Measurements from ENCODE around the gene RILPL2.

The RILPL2 gene

DNA sequence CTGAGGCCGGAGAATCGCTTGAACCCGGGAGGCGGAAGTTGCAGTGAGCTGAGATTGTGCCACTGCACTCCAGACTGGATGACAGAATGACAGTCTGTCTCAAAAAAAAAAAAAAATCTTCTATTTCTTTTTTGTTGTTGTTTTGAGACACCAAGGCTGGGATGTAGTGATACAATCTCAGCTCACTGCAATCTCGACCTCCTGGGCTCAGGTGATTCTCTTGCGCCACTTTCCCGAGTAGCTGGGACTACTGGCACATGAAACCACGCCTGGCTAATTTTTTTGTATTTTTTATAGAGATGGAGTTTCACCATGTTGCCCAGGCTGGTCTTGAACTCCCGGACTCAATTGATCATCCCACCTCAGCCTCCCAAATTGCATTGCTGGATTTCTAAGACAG lies 14.2 kb upstream of the RILPL2 start:
- Histone ChIP-seq H3K4me1 (ENCODE audit: control insufficient read depth, insufficient read depth, low read length) (no peaks in the 10 kb centered on the region; the same call in 1 of the 2 replicates), H3K4me3 (ENCODE audit: low read length) (no peak overlapping the region), H3K9me3 (ENCODE audit: control insufficient read depth, insufficient read depth, low read length) (no peaks in the 10 kb centered on the region), H3K27ac (ENCODE audit: low read length) (no peak overlapping the region), H3K36me3 (ENCODE audit: control insufficient read depth, insufficient read depth, low read length) (no peaks in the 10 kb centered on the region), H3K27me3 (ENCODE audit: control insufficient read depth, insufficient read depth, low read length) (no peaks in the 10 kb centered on the region)
- DNase-seq (ENCODE audit: low read depth, low spot score): no peak
- WGBS (ENCODE audit: insufficient coverage, insufficient read length): no CpG with 5 or more reads among the region's 9 CpGs

DNA sequence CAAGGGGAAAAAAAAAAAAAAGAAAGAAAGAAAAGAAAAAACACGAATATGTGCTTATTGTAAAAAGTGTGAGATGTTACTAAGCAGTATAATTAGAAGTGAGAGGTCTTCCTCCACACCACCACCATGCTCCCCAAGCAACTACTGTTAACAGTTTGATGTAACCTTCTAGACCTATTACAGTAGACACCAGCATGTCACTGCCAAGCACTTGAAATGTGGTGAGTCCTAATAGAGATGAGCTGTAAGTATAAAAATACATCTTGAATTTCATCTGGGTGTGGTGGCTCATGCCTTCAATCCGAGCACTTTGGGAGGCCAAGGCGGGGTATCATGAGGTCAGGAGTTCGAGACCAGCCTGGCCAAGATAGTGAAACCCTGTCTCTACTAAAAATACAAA lies 13.4 kb upstream of the RILPL2 start:
- no peak for DNase-seq (ENCODE audit: low read depth, low spot score)
- Histone ChIP-seq H3K4me3 (ENCODE audit: low read length) (no peak overlapping the region), H3K27me3 (ENCODE audit: control insufficient read depth, insufficient read depth, low read length) (no peaks in the 10 kb centered on the region), H3K4me1 (ENCODE audit: control insufficient read depth, insufficient read depth, low read length) (no peaks in the 10 kb centered on the region; the same call in 1 of the 2 replicates), H3K36me3 (ENCODE audit: control insufficient read depth, insufficient read depth, low read length) (no peaks in the 10 kb centered on the region), H3K9me3 (ENCODE audit: control insufficient read depth, insufficient read depth, low read length) (no peaks in the 10 kb centered on the region), H3K27ac (ENCODE audit: low read length) (no peak overlapping the region)
- WGBS (ENCODE audit: insufficient coverage, insufficient read length): no CpG with 5 or more reads among the region's 4 CpGs

DNA sequence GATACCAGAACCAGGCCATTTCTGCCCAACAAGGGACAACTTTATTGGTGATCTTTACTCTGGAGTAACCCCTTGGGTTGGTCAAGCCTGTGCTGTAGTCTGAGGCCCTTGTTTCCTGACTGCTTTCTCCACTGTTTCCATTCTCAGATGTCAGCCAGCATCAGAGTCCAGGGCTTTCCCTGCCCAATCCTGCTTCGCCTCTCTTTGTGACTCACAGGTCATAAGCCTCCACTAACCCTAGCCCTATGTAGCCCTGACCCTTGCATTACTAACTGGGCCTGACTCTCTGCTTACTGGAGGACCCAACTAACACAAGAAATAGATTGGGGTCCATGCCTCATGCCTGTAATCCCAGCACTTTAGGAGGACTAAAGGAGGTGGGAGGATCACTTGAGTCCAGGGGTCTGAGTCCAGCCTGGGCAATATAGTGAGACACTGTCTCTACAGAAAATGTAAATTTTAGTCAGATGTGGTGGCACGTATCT lies 12.8 kb upstream of the RILPL2 start:
- no peaks in the 10 kb centered on the region for H3K9me3 ChIP-seq (ENCODE audit: control insufficient read depth, insufficient read depth, low read length)
- no peaks in the 10 kb centered on the region for H3K36me3 ChIP-seq (ENCODE audit: control insufficient read depth, insufficient read depth, low read length)
- H3K4me3 ChIP-seq (ENCODE audit: low read length): no peak overlapping the region
- H3K27me3 ChIP-seq (ENCODE audit: control insufficient read depth, insufficient read depth, low read length): no peaks in the 10 kb centered on the region
- DNase-seq (ENCODE audit: low read depth, low spot score): no peak
- H3K4me1 ChIP-seq (ENCODE audit: control insufficient read depth, insufficient read depth, low read length): no peaks in the 10 kb centered on the region; the same call in 1 of the 2 replicates
- WGBS (ENCODE audit: insufficient coverage, insufficient read length): no CpG with 5 or more reads among the region's 2 CpGs
- H3K27ac ChIP-seq (ENCODE audit: low read length): no peak overlapping the region

DNA sequence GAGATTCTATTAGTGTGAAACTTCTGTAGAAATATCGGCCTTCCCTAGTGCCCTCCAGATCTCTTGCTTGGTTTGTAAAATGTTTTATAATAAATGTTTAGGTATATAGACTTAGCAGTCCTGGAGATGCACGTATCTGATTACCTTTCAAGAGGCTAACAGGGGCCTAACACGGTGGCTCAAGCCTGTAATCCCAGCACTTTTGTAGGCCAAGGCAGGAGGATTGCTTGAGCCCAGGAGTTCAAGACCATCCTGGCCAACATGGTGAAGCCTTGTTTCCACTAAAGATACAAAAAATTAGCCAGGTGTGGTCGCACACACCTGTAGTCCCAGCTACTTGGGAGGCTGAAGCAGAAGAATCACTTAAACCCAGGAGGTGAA lies 9.8 kb upstream of the RILPL2 start:
- no peak for DNase-seq (ENCODE audit: low read depth, low spot score)
- no peak overlapping the region for H3K27ac ChIP-seq (ENCODE audit: low read length)
- H3K27me3 ChIP-seq (ENCODE audit: control insufficient read depth, insufficient read depth, low read length): no peaks in the 10 kb centered on the region
- no peak overlapping the region for H3K4me3 ChIP-seq (ENCODE audit: low read length)
- no peaks in the 10 kb centered on the region for H3K36me3 ChIP-seq (ENCODE audit: control insufficient read depth, insufficient read depth, low read length)
- no CpG with 5 or more reads among the region's 4 CpGs for WGBS (ENCODE audit: insufficient coverage, insufficient read length)
- H3K9me3 ChIP-seq (ENCODE audit: control insufficient read depth, insufficient read depth, low read length): no peaks in the 10 kb centered on the region
- H3K4me1 ChIP-seq (ENCODE audit: control insufficient read depth, insufficient read depth, low read length): no peaks in the 10 kb centered on the region; the same call in 1 of the 2 replicates

DNA sequence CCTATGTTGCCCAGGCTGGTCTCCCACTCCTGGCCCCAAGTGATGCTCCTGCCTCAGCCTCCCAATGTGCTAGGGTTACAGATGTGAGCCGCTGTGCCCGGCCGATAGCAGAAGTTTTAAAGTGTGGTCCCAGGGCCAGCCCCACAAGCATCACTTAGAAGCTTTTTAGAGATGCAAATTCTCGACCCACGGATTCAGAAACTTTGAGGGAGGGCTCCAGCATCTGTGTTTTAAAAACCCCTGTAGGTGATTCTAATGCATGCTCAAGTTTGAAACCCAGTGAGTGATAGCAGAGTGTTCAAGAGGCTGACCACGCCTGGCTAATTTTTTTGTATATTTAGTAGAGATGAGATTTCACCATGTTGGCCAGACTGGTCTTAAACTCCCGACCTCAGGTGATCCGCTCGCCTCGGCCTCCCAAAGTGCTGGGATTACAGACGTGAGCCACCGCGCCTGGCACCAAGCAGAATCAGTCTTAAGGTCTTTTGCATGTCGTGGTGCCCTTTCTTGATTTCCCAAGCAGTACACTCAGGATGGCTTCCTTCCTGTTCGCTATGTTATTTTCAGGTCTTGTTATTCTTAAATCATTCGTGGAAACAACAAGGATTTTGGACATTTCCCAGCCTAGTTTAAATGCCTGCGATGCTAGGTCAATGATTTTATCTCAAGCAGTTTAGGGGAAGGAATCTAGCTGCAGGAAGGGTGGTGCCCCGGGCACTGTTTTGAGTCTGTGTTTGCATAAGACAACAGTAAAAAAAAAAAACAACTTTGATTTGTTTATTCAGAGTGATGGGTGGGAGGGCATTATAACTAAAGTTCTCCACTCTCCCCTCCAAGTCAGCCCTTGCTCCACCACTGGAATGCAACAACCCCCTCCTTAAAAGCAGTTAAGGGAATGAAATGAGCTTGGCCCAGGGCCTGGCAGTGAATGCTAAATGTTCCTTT lies 9.2 kb upstream of the RILPL2 start:
- Histone ChIP-seq H3K27ac (ENCODE audit: low read length) (no peak overlapping the region), H3K27me3 (ENCODE audit: control insufficient read depth, insufficient read depth, low read length) (no peaks in the 10 kb centered on the region), H3K4me3 (ENCODE audit: low read length) (no peak overlapping the region), H3K36me3 (ENCODE audit: control insufficient read depth, insufficient read depth, low read length) (no peaks in the 10 kb centered on the region), H3K9me3 (ENCODE audit: control insufficient read depth, insufficient read depth, low read length) (no peaks in the 10 kb centered on the region), H3K4me1 (ENCODE audit: control insufficient read depth, insufficient read depth, low read length) (no peaks in the 10 kb centered on the region; the same call in 1 of the 2 replicates)
- DNase-seq (ENCODE audit: low read depth, low spot score): no peak
- WGBS (ENCODE audit: insufficient coverage, insufficient read length): no CpG with 5 or more reads among the region's 18 CpGs

DNA sequence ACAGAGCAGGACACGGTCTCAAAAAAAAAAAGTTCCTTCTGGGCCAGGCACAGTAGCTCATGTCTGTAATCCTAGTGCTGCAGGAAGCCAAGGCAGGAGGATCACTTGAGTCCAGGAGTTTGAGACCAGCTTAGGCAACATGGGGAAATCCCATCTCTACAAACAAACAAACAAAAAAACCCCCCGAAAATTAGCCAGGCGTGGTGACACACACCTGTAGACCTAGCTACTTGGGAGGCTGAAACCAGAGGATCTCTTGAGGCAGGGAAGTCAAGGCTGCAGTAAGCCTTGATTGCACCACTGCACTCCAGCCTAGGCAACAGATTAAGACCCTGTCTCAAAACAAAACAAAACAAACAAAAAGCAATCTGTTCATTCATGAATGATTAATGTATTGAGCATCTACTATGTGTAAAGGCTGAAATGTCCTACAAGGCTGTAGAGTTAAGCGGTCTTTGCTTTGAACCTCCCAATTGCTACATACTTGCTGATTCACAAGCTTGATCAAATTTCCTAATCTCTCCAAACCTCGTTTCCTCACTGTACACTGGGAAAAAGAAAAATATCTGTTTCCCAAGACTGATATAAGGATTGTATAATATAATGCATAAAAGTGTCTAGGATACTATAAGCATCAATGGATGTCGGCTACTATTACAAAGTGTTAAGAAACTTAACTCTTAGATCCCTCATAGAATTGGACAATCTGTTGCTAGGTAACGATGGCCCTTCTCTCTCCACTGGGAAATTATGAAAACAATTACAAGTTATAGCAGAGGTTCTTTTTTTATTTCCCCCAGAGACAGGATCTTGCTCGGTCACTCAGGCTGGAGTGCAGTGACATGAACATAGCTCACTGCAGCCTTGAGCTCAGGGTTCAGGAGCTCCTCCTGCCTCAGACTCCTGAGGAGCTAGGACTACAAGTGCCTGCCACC lies 7.9 kb upstream of the RILPL2 start:
- Histone ChIP-seq H3K9me3 (ENCODE audit: control insufficient read depth, insufficient read depth, low read length) (no peaks in the 10 kb centered on the region), H3K27me3 (ENCODE audit: control insufficient read depth, insufficient read depth, low read length) (no peaks in the 10 kb centered on the region), H3K27ac (ENCODE audit: low read length) (no peak overlapping the region), H3K4me1 (ENCODE audit: control insufficient read depth, insufficient read depth, low read length) (no peaks in the 10 kb centered on the region; the same call in 1 of the 2 replicates), H3K4me3 (ENCODE audit: low read length) (no peak overlapping the region), H3K36me3 (ENCODE audit: control insufficient read depth, insufficient read depth, low read length) (no peaks in the 10 kb centered on the region)
- WGBS (ENCODE audit: insufficient coverage, insufficient read length): no CpG with 5 or more reads among the region's 8 CpGs
- DNase-seq (ENCODE audit: low read depth, low spot score): no peak

DNA sequence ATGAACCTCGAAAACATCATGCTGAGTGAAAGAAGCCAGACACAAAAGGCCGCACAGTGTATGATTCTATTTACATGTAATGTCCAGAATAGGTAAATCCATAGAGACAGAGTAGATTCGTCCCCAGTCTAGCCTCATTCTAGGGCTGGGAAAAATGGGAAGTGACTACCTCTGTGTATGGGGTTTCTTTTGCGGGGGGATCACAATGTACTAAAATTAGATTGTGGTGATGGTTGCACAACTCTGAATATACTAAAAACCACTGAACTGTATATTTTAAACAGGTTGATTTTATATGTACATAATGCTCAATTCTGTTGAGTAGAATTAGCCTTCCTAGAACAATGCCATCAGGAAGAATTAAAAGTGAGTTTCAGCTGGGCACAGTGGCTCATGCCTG lies 6.3 kb upstream of the RILPL2 start:
- no peak overlapping the region for H3K4me3 ChIP-seq (ENCODE audit: low read length)
- H3K9me3 ChIP-seq (ENCODE audit: control insufficient read depth, insufficient read depth, low read length): no peaks in the 10 kb centered on the region
- no CpG with 5 or more reads among the region's 4 CpGs for whole genome bisulfite sequencing (ENCODE audit: insufficient coverage, insufficient read length)
- no peaks in the 10 kb centered on the region for H3K4me1 ChIP-seq (ENCODE audit: control insufficient read depth, insufficient read depth, low read length)
- H3K27me3 ChIP-seq (ENCODE audit: control insufficient read depth, insufficient read depth, low read length): no peaks in the 10 kb centered on the region; the same call in 1 of the 2 replicates
- H3K27ac ChIP-seq (ENCODE audit: low read length): no peak overlapping the region
- no peaks in the 10 kb centered on the region for H3K36me3 ChIP-seq (ENCODE audit: control insufficient read depth, insufficient read depth, low read length)
- DNase-seq (ENCODE audit: low read depth, low spot score): no peak

DNA sequence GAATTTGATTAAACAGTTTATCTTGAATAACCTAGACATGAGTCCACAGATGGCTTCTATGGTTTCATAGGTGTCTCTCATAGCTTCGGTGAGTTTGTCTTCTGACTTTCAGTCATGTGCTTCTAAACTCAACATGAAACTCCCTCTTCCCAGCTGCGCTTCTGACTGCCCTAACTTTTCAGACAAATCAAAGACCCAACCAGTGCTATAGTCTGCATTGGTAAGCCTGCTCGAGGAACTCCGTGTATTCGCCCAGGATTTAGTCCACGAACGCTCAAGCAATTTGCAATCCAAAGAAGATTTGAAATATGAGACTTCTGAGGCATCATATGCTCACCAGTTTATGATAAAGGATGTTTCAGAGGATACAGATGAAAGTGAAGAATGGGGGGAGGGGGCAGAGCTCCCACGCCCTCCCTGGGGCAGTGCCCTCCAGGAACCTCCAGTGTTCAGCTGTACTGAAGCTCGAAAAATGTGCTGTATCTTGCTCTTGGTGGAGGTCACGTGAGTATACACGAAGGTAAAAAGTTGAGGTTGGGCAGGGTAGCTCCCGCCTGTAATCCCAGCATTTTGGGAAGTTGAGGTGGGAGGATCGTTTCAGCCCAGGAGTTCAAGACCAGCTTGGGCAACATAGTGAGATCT lies 5.2 kb upstream of the RILPL2 start:
- Histone ChIP-seq H3K36me3 (ENCODE audit: control insufficient read depth, insufficient read depth, low read length) (no peaks in the 10 kb centered on the region), H3K27me3 (ENCODE audit: control insufficient read depth, insufficient read depth, low read length) (peaks cover 2% of the 10 kb centered on the region), H3K27ac (ENCODE audit: low read length) (no peak overlapping the region), H3K4me3 (ENCODE audit: low read length) (no peak overlapping the region), H3K4me1 (ENCODE audit: control insufficient read depth, insufficient read depth, low read length) (no peaks in the 10 kb centered on the region), H3K9me3 (ENCODE audit: control insufficient read depth, insufficient read depth, low read length) (no peaks in the 10 kb centered on the region)
- no peak for DNase-seq (ENCODE audit: low read depth, low spot score)
- WGBS (ENCODE audit: insufficient coverage, insufficient read length): no CpG with 5 or more reads among the region's 13 CpGs

DNA sequence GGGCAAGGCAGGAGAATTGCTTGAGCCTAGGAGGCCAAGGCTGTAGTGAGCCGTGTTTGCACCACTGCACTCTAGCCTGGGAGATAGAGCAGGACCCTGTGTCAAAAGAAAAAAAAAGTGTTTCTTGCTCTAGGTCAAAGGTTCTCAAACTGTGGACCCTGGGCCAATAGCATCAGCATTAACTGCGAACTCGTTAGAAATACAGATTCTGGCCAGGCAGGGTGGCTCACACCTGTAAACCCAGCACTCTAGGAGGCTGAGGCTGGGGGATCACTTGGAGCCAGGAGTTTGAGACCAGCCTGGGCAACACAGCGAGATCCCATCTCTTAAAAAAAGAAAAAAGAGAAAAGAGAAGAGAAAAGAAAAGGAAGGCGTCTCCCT lies 858 bp downstream of the RILPL2 start:
- Histone ChIP-seq H3K27ac (ENCODE audit: low read length) (no peak overlapping the region), H3K27me3 (ENCODE audit: control insufficient read depth, insufficient read depth, low read length) (peaks cover 5% of the 10 kb centered on the region), H3K4me1 (ENCODE audit: control insufficient read depth, insufficient read depth, low read length) (no peaks in the 10 kb centered on the region), H3K4me3 (ENCODE audit: low read length) (peak overlapping the region; percentile 50), H3K36me3 (ENCODE audit: control insufficient read depth, insufficient read depth, low read length) (no peaks in the 10 kb centered on the region), H3K9me3 (ENCODE audit: control insufficient read depth, insufficient read depth, low read length) (no peaks in the 10 kb centered on the region)
- WGBS (ENCODE audit: insufficient coverage, insufficient read length): no CpG with 5 or more reads among the region's 5 CpGs
- DNase-seq (ENCODE audit: low read depth, low spot score): no peak

DNA sequence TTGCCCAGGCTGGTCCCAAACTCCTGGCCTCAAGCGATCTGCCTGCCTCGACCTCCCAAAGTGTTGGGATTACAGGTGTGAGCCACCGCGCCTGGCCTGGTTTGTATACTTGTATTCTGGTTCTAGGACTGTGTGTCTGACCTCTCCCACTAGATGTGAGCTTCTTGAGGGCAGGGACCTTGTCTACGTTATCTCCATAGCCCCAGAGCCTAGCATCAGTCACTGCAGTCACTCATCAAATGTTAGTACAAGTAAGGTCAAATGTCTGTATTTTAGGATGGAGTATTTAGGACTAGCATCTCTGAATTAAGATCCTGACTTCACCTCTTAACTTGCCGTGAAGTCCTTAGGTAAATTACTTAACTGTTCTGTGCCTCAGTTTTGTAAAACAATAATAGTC lies 2.9 kb downstream of the RILPL2 start:
- no CpG with 5 or more reads among the region's 6 CpGs for WGBS (ENCODE audit: insufficient coverage, insufficient read length)

More for the DNA sequence above, 2.9 kb downstream of the RILPL2 start:
- Histone ChIP-seq H3K27me3 (ENCODE audit: control insufficient read depth, insufficient read depth, low read length) (peaks cover 5% of the 10 kb centered on the region), H3K27ac (ENCODE audit: low read length) (no peak overlapping the region), H3K4me3 (ENCODE audit: low read length) (no peak overlapping the region), H3K36me3 (ENCODE audit: control insufficient read depth, insufficient read depth, low read length) (no peaks in the 10 kb centered on the region), H3K4me1 (ENCODE audit: control insufficient read depth, insufficient read depth, low read length) (no peaks in the 10 kb centered on the region), H3K9me3 (ENCODE audit: control insufficient read depth, insufficient read depth, low read length) (no peaks in the 10 kb centered on the region)
- no peak for DNase-seq (ENCODE audit: low read depth, low spot score)

Measured in iPS DF 6.9 (cell line).